Immature natural killer cell (primary cell): ENCODE data around the gene ZNF277. TPM values are rescaled to one million over a fixed set of nuclear protein-coding genes. Genes with fewer than 3 reads are reported as not detected.
A peak's percentile ranks its signal among the peaks of the same experiment; 100 is the strongest.

Source experiments
- DNase-seq, 3 donors: peaks; one replicate each; pipeline ENCODE4 v3.0.0; 2022; ENCODE audit warnings: mixed read lengths in 1 of 3
- H3K27ac Mint-ChIP-seq, 6 donors: one replicate each; pipeline ENCODE4 v1.8.0; 2020; ENCODE audit warnings: mixed read lengths in 6 of 6, mild to moderate bottlenecking in 5 of 6, inconsistent platforms in 4 of 6, moderate library complexity in 3 of 6
- H3K27me3 Mint-ChIP-seq, 3 donors: one replicate each; pipeline ENCODE4 v1.8.0; 2020 to 2021; ENCODE audit warnings: low read depth in 3 of 3, mild to moderate bottlenecking in 3 of 3, mixed read lengths in 3 of 3, moderate library complexity in 3 of 3, inconsistent platforms in 1 of 3
- H3K36me3 Mint-ChIP-seq, 3 donors: one replicate each; pipeline ENCODE4 v1.8.0; 2020; ENCODE audit warnings: mixed read lengths in 3 of 3, inconsistent platforms in 2 of 3, mild to moderate bottlenecking in 2 of 3
- H3K4me1 Mint-ChIP-seq, 2 donors: one replicate each; pipeline ENCODE4 v1.8.0; 2020; ENCODE audit warnings: inconsistent platforms in 2 of 2, mild to moderate bottlenecking in 2 of 2, mixed read lengths in 2 of 2, moderate library complexity in 1 of 2
- H3K4me3 Mint-ChIP-seq, 5 donors: one replicate each; pipeline ENCODE4 v1.8.0; 2020; ENCODE audit warnings: mild to moderate bottlenecking in 5 of 5, mixed read lengths in 5 of 5, inconsistent platforms in 3 of 5, moderate library complexity in 3 of 5
- H3K9me3 Mint-ChIP-seq, 6 donors: one replicate each; pipeline ENCODE4 v1.8.0; 2020; ENCODE audit warnings: mild to moderate bottlenecking in 6 of 6, mixed read lengths in 6 of 6, inconsistent platforms in 4 of 6, moderate library complexity in 3 of 6
- polyA plus RNA-seq, 3 donors: library from polyadenylated mRNA; unstranded; fragments of 300-500 nt; fragmentation: Illumina TruSeq; gene quantifications; one replicate each; pipeline ENCODE4 v1.2.3, GENCODE V29; 2021

Gene ZNF277
- polyA plus RNA-seq, 3 donors from 2014 or later: 8.3 to 17.7 (median 15.5) TPM

GRCh38 chr7:112347088-112347487 is 140.6 kb downstream of the ZNF277 start:
- Mint-ChIP-seq H3K4me3 (no peak overlapping the region), H3K9me3 (peaks cover 0 to 1% (median 0%) of the 10 kb centered on the region in 6 donors), H3K4me1 (no peaks in the 10 kb centered on the region), H3K27ac (no peak overlapping the region), H3K36me3 (peaks cover 31 to 53% (median 49%) of the 10 kb centered on the region in 3 donors), H3K27me3 (peaks cover 0 to 2% (median 0%) of the 10 kb centered on the region in 3 donors)
- no peak for DNase-seq

- Mint-ChIP-seq H3K4me1 (no peaks in the 10 kb centered on the region), H3K4me3 (no peak overlapping the region), H3K27me3 (peaks cover 1 to 14% (median 2%) of the 10 kb centered on the region in 3 donors), H3K27ac (no peak overlapping the region), H3K9me3 (peaks cover 0 to 2% (median 0%) of the 10 kb centered on the region in 6 donors), H3K36me3 (peaks cover 15 to 28% (median 24%) of the 10 kb centered on the region in 3 donors)
- no peak for DNase-seq
Measured at GRCh38 chr7:112350585-112350984, 144.1 kb downstream of the ZNF277 start.

- no peak overlapping the region for H3K27ac Mint-ChIP-seq
- no peaks in the 10 kb centered on the region for H3K4me1 Mint-ChIP-seq
- H3K36me3 Mint-ChIP-seq: no peaks in the 10 kb centered on the region
- no peak for DNase-seq
- peaks cover 0 to 2% (median 0%) of the 10 kb centered on the region in 6 donors for H3K9me3 Mint-ChIP-seq
- peaks cover 2 to 17% (median 3%) of the 10 kb centered on the region in 3 donors for H3K27me3 Mint-ChIP-seq
- no peak overlapping the region for H3K4me3 Mint-ChIP-seq
Measured at GRCh38 chr7:112356596-112356995, 150.1 kb downstream of the ZNF277 start.

GRCh38 chr7:112357136-112357535 is 150.6 kb downstream of the ZNF277 start:
- peaks cover 0 to 2% (median 0%) of the 10 kb centered on the region in 6 donors for H3K9me3 Mint-ChIP-seq

GRCh38 chr7:112358513-112358912 is 152.0 kb downstream of the ZNF277 start:
- H3K4me1 Mint-ChIP-seq: no peaks in the 10 kb centered on the region
- H3K36me3 Mint-ChIP-seq: no peaks in the 10 kb centered on the region
- no peak overlapping the region for H3K27ac Mint-ChIP-seq
- H3K4me3 Mint-ChIP-seq: no peak overlapping the region
- peaks cover 0 to 9% (median 3%) of the 10 kb centered on the region in 3 donors for H3K27me3 Mint-ChIP-seq
- no peaks in the 10 kb centered on the region for H3K9me3 Mint-ChIP-seq
- DNase-seq: no peak

More at GRCh38 chr7:112357136-112357535, 150.6 kb downstream of the ZNF277 start:
- Mint-ChIP-seq H3K36me3 (no peaks in the 10 kb centered on the region), H3K4me1 (no peaks in the 10 kb centered on the region), H3K27ac (no peak overlapping the region), H3K4me3 (no peak overlapping the region), H3K27me3 (peaks cover 2 to 18% (median 3%) of the 10 kb centered on the region in 3 donors)
- no peak for DNase-seq

- no peak overlapping the region for H3K4me3 Mint-ChIP-seq
- H3K4me1 Mint-ChIP-seq: no peaks in the 10 kb centered on the region
- no peaks in the 10 kb centered on the region for H3K36me3 Mint-ChIP-seq
- DNase-seq: no peak
- no peak overlapping the region for H3K27ac Mint-ChIP-seq
- H3K27me3 Mint-ChIP-seq: peaks cover 0 to 9% (median 3%) of the 10 kb centered on the region in 3 donors
- H3K9me3 Mint-ChIP-seq: no peaks in the 10 kb centered on the region
Measured at GRCh38 chr7:112359086-112359485, 152.6 kb downstream of the ZNF277 start.

- H3K4me3 Mint-ChIP-seq: no peak overlapping the region
- H3K4me1 Mint-ChIP-seq: no peaks in the 10 kb centered on the region
- DNase-seq: no peak
- no peaks in the 10 kb centered on the region for H3K36me3 Mint-ChIP-seq
- H3K27me3 Mint-ChIP-seq: peaks cover 0 to 6% (median 1%) of the 10 kb centered on the region in 3 donors
- no peak overlapping the region for H3K27ac Mint-ChIP-seq
- no peaks in the 10 kb centered on the region for H3K9me3 Mint-ChIP-seq
Measured at GRCh38 chr7:112360681-112361080, 154.2 kb downstream of the ZNF277 start.

- Mint-ChIP-seq H3K4me3 (no peak overlapping the region), H3K4me1 (no peaks in the 10 kb centered on the region), H3K36me3 (no peaks in the 10 kb centered on the region), H3K9me3 (no peaks in the 10 kb centered on the region), H3K27me3 (peaks cover 0 to 6% (median 1%) of the 10 kb centered on the region in 3 donors), H3K27ac (no peak overlapping the region)
- no peak for DNase-seq
Measured at GRCh38 chr7:112361154-112361553, 154.7 kb downstream of the ZNF277 start.

GRCh38 chr7:112362053-112362650 is 155.7 kb downstream of the ZNF277 start:
- H3K4me3 Mint-ChIP-seq: no peak overlapping the region
- no peaks in the 10 kb centered on the region for H3K4me1 Mint-ChIP-seq
- no peak for DNase-seq
- no peaks in the 10 kb centered on the region for H3K36me3 Mint-ChIP-seq
- H3K27ac Mint-ChIP-seq: no peak overlapping the region
- H3K9me3 Mint-ChIP-seq: no peaks in the 10 kb centered on the region
- H3K27me3 Mint-ChIP-seq: peaks cover 1 to 6% (median 1%) of the 10 kb centered on the region in 3 donors

GRCh38 chr7:112362731-112363131 is 156.2 kb downstream of the ZNF277 start:
- no peaks in the 10 kb centered on the region for H3K4me1 Mint-ChIP-seq
- no peak overlapping the region for H3K4me3 Mint-ChIP-seq
- no peaks in the 10 kb centered on the region for H3K36me3 Mint-ChIP-seq
- DNase-seq: no peak
- H3K9me3 Mint-ChIP-seq: no peaks in the 10 kb centered on the region
- H3K27ac Mint-ChIP-seq: no peak overlapping the region
- H3K27me3 Mint-ChIP-seq: peaks cover 1 to 6% (median 1%) of the 10 kb centered on the region in 3 donors

- Mint-ChIP-seq H3K36me3 (no peaks in the 10 kb centered on the region), H3K4me3 (no peak overlapping the region), H3K4me1 (no peaks in the 10 kb centered on the region), H3K27me3 (peaks cover 1 to 6% (median 1%) of the 10 kb centered on the region in 3 donors), H3K27ac (no peak overlapping the region), H3K9me3 (no peaks in the 10 kb centered on the region)
- DNase-seq: no peak
Measured at GRCh38 chr7:112364388-112364787, 157.9 kb downstream of the ZNF277 start.

GRCh38 chr7:112365551-112365950 is 159.1 kb downstream of the ZNF277 start:
- Mint-ChIP-seq H3K9me3 (no peaks in the 10 kb centered on the region), H3K27me3 (peaks cover 1 to 6% (median 3%) of the 10 kb centered on the region in 3 donors), H3K36me3 (no peaks in the 10 kb centered on the region), H3K27ac (no peak overlapping the region), H3K4me3 (no peak overlapping the region), H3K4me1 (no peaks in the 10 kb centered on the region)
- no peak for DNase-seq

GRCh38 chr7:112366886-112367285 is 160.4 kb downstream of the ZNF277 start:
- Mint-ChIP-seq H3K4me3 (no peak overlapping the region), H3K27me3 (peaks cover 1 to 3% (median 1%) of the 10 kb centered on the region in 3 donors), H3K9me3 (no peaks in the 10 kb centered on the region), H3K27ac (no peak overlapping the region), H3K4me1 (no peaks in the 10 kb centered on the region), H3K36me3 (no peaks in the 10 kb centered on the region)
- DNase-seq: no peak

GRCh38 chr7:112370436-112370835 is 163.9 kb downstream of the ZNF277 start:
- Mint-ChIP-seq H3K36me3 (no peaks in the 10 kb centered on the region), H3K9me3 (no peaks in the 10 kb centered on the region), H3K4me3 (no peak overlapping the region), H3K27me3 (peaks cover 1 to 3% (median 1%) of the 10 kb centered on the region in 3 donors), H3K4me1 (no peaks in the 10 kb centered on the region), H3K27ac (no peak overlapping the region)
- no peak for DNase-seq

GRCh38 chr7:112371701-112372100 is 165.2 kb downstream of the ZNF277 start:
- DNase-seq: no peak
- peaks cover 0 to 1% (median 0%) of the 10 kb centered on the region in 6 donors for H3K9me3 Mint-ChIP-seq
- H3K36me3 Mint-ChIP-seq: no peaks in the 10 kb centered on the region
- H3K4me1 Mint-ChIP-seq: no peaks in the 10 kb centered on the region
- peak overlapping the region in 1 of 6 donors; percentile 36 for H3K27ac Mint-ChIP-seq
- peaks cover 1 to 3% (median 1%) of the 10 kb centered on the region in 3 donors for H3K27me3 Mint-ChIP-seq
- no peak overlapping the region for H3K4me3 Mint-ChIP-seq
